HepG2 (cell line): ENCODE results near the gene SNAPC3. TPM values are rescaled to one million over a fixed set of nuclear protein-coding genes. Genes with fewer than 3 reads are reported as not detected.

Experiments
- ATAC-seq: fragments of 200-7000 bp; cut with Tn5 transposase; 3 replicates; pipeline ENCODE4 v1.9.1; 2020; ENCODE audit warnings: mild to moderate bottlenecking, moderate library complexity
- BruUV-seq: library from RNA; stranded (reverse); fragments of 400-500 nt; replicated peaks from 2 replicates; lab custom pipeline; 2021; lab: Mats Ljungman, UMichigan
- CTCF ChIA-PET: fragments of 300-600 bp; formaldehyde crosslinking; extraction: SDS; loops from one replicate; lab custom pipeline; 2021; ENCODE audit warnings: low total read pairs, inconsistent platforms, low intra/inter-chr PET ratio; lab: Yijun Ruan, JAX
- POLR2A ChIA-PET: fragments of 350-600 bp; sonication (Branson Sonifier 250); formaldehyde crosslinking; loops from one replicate; lab custom pipeline; 2020; ENCODE audit warnings: antibody characterized with exemption, inconsistent platforms; lab: Yijun Ruan, JAX
- DNase-seq: peaks from one replicate; pipeline ENCODE4 v3.0.0-alpha.2; 2015; ENCODE audit warnings: low spot score
- FAIRE-seq: peaks from 3 replicates; lab custom pipeline; 2011; peaks lifted over from hg19 to GRCh38; lab: Jason Lieb, UNC
- H2AFZ ChIP-seq: one replicate; pipeline ENCODE4 v1.6.1; 2011; ENCODE audit warnings: low read length, inconsistent platforms
- H3K27ac ChIP-seq: fragments of 300-600 bp; 3 replicates; pipeline ENCODE4 v1.8.0; 2011; ENCODE audit warnings: mixed run types, mild to moderate bottlenecking, mixed read lengths, low read length, inconsistent platforms; ENCODE audit not compliant: insufficient read depth; ENCODE audit errors: extremely low read length
- H3K27me3 ChIP-seq, 2 experiments: fragments of 200-600 bp in 1 of 2; 2 replicates in 1 of 2; 3 replicates in 1 of 2; pipeline versions ENCODE4 v1.6.0 to v1.8.0; 2011; ENCODE audit warnings: low read length in 2 of 2, mild to moderate bottlenecking in 2 of 2, moderate library complexity in 2 of 2, inconsistent platforms in 1 of 2; ENCODE audit not compliant: insufficient read depth in 2 of 2, control insufficient read depth in 1 of 2
- H3K36me3 ChIP-seq, 2 experiments: fragments of 200-600 bp in 1 of 2; replicated peaks in 1 of 2; 2 replicates in 1 of 2; 3 replicates in 1 of 2; pipeline versions ENCODE4 v1.5.1 to v1.8.0; 2011; ENCODE audit warnings: low read length in 2 of 2, inconsistent platforms in 1 of 2; ENCODE audit not compliant: insufficient read depth in 2 of 2, control insufficient read depth in 1 of 2
- H3K4me1 ChIP-seq: 2 replicates; pipeline ENCODE4 v1.5.1; 2012; ENCODE audit warnings: low read length, inconsistent platforms; ENCODE audit not compliant: insufficient read depth
- H3K4me2 ChIP-seq: 2 replicates; pipeline ENCODE4 v1.6.0; 2011; ENCODE audit warnings: low read depth, low read length, inconsistent platforms
- H3K4me3 ChIP-seq, 3 experiments: fragments of 200-600 bp in 1 of 3; sonication (generic), shearing (Covaris generic) in 1 of 3; replicated peaks in 1 of 3; 2 replicates each; pipeline ENCODE4 v1.5.1; 2011 to 2016; ENCODE audit warnings: low read length in 3 of 3, inconsistent platforms in 2 of 3, low read depth in 2 of 3, mild to moderate bottlenecking in 2 of 3, control low read depth in 1 of 3, mixed read lengths in 1 of 3; ENCODE audit not compliant: insufficient read depth in 1 of 3
- H3K79me2 ChIP-seq: one replicate; pipeline ENCODE4 v1.6.1; 2011; ENCODE audit warnings: low read length, inconsistent platforms; ENCODE audit not compliant: insufficient read depth
- H3K9ac ChIP-seq: 2 replicates; pipeline ENCODE4 v1.6.0; 2011; ENCODE audit warnings: mild to moderate bottlenecking, low read depth, low read length, inconsistent platforms; ENCODE audit not compliant: insufficient read depth
- H3K9me3 ChIP-seq: 2 replicates; pipeline ENCODE4 v1.5.1; 2012; ENCODE audit warnings: mild to moderate bottlenecking, low read length
- H4K20me1 ChIP-seq: 2 replicates; pipeline ENCODE4 v1.6.0; 2011; ENCODE audit warnings: inconsistent platforms, mild to moderate bottlenecking, low read length, moderate library complexity; ENCODE audit not compliant: insufficient read depth
- ATF7 ChIP-seq, 2 experiments: fragments of 450-650 bp in 1 of 2; sonication (generic) in 1 of 2; formaldehyde crosslinking in 1 of 2; IDR thresholded peaks; 2 replicates each; pipeline versions ENCODE4 v1.4.0 to v1.6.1; 2016 to 2020; ENCODE audit warnings: antibody characterized with exemption in 1 of 2, mild to moderate bottlenecking in 1 of 2, missing genetic modification reagents in 1 of 2
- HDAC2 ChIP-seq: sonication (generic); formaldehyde crosslinking; IDR thresholded peaks from 2 replicates; pipeline ENCODE4 v1.4.0; 2020; ENCODE audit warnings: missing genetic modification reagents
- PHF21A ChIP-seq: sonication (generic); formaldehyde crosslinking; IDR thresholded peaks from 2 replicates; pipeline ENCODE4 v1.5.0; 2020; ENCODE audit warnings: mild to moderate bottlenecking, missing genetic modification reagents
- POLR2G ChIP-seq: fragments of 200-400 bp; formaldehyde crosslinking; IDR thresholded peaks from 2 replicates; pipeline ENCODE4 v1.6.1; 2018; ENCODE audit warnings: mild to moderate bottlenecking, low read depth, low read length, moderate library complexity
- RAD21 ChIP-seq: fragments of 450-650 bp; formaldehyde crosslinking; IDR thresholded peaks from 2 replicates; pipeline ENCODE4 v1.5.0; 2020; ENCODE audit warnings: mild to moderate bottlenecking
- SALL2 ChIP-seq: sonication (generic); formaldehyde crosslinking; IDR thresholded peaks from 2 replicates; pipeline ENCODE4 v1.8.1; 2023; ENCODE audit warnings: mild to moderate bottlenecking, missing genetic modification reagents, inconsistent platforms
- SMC3 ChIP-seq: IDR thresholded peaks from 2 replicates; pipeline ENCODE4 v1.6.1; 2011; ENCODE audit warnings: low read length, improper control_type of control experiment
- STAG1 ChIP-seq: sonication (generic); formaldehyde crosslinking; IDR thresholded peaks from 2 replicates; pipeline ENCODE4 v1.4.0; 2020; ENCODE audit warnings: missing genetic modification reagents
- ZBTB42 ChIP-seq: sonication (generic); formaldehyde crosslinking; IDR thresholded peaks from 2 replicates; pipeline ENCODE4 v1.5.0; 2020; ENCODE audit warnings: mild to moderate bottlenecking, missing genetic modification reagents
- WGBS: methylation state at CpG from one replicate; pipeline ENCODE4 v1.1.6; 2017; ENCODE audit warnings: low lambda C conversion rate; 5-methylcytosine and 5-hydroxymethylcytosine counted together
- in situ Hi-C: cut with HindIII; loops from 2 replicates; pipeline ENCODE4 v1.10.0; 2017; ENCODE audit warnings: low pct_unique_long_range_greater_than_20kb; ENCODE audit not compliant: extremely low pct_ligation_motif_present
- intact Hi-C: fragments of 100-400 bp; cut with micrococcal nuclease; formaldehyde crosslinking; loops from one replicate; pipeline ENCODE4 v1.10.0; 2022; ENCODE audit not compliant: unreplicated experiment
- polyA plus RNA-seq, 8 experiments: library from polyadenylated mRNA; depleted of rRNA in 3 of 8; stranded (reverse) in 7 of 8; unstranded in 1 of 8; fragments of >200 nt; fragmentation: Illumina TruSeq in 4 of 8; extraction: Trizol in 4 of 8; gene quantifications; 2 replicates each; pipeline versions ENCODE4 v1.2.1 to v1.2.3, GENCODE V29; 2011 to 2016; ENCODE audit warnings: low read depth in 4 of 8, missing spikeins in 1 of 8, mixed read lengths in 1 of 8; ENCODE audit not compliant: insufficient read depth in 1 of 8
- total RNA-seq, 5 experiments: library from RNA; depleted of rRNA; stranded (reverse); fragments of >200 nt; fragmentation: Illumina TruSeq; extraction: Trizol; gene quantifications; 2 replicates each; pipeline ENCODE4 v1.2.3, GENCODE V29; 2016; ENCODE audit warnings: low read depth in 1 of 5
- TF ChIP-seq, protein P1 (sequence below): sonication (generic); formaldehyde crosslinking; IDR thresholded peaks from 2 replicates; pipeline ENCODE4 v1.5.0; 2020; ENCODE audit warnings: mild to moderate bottlenecking, missing genetic modification reagents, moderate library complexity

The SNAPC3 gene
- total and polyA plus RNA-seq, 2 of the 13 experiments (the other 11 are each of a cell fraction or from before 2014, with no cell fraction given) = 25.6 to 26.0 TPM

DNA sequence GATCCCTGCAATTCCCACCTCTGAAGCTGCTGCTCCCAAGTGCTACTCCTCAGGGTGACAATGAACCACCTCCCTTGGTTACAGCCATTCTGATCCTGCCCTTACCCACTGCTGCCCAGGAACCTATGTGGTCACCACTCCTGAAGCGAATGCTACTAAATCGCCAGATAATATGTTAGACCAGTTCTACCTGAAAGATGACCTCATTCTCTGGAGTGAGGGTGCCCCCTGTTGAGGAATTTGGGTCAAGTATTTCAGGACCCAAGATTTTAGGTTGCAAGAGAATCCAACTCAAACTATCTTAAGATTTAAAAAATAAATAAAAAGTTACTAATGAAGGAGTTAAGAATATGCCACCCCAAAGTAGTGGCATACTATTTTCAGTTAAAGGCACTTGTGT, 5.8 kb upstream of the SNAPC3 start:
- no TSS peak for BruUV-seq
- Histone ChIP-seq H3K9me3 (no peaks in the 10 kb centered on the region), H3K9ac (no peak overlapping the region), H3K4me3 (no peak overlapping the region), H3K27ac (no peak overlapping the region), H3K36me3 (no peaks in the 10 kb centered on the region), H3K27me3 (no peaks in the 10 kb centered on the region), H2AFZ (no peak overlapping the region), H3K4me2 (peak overlapping the region; percentile 59), H3K79me2 (no peaks in the 10 kb centered on the region), H3K4me1 (peaks cover 22% of the 10 kb centered on the region), H4K20me1 (no peaks in the 10 kb centered on the region)
- ATAC-seq (peak; percentile 80), DNase-seq (peak; percentile 56), FAIRE-seq (peak; percentile 53)
- in situ Hi-C loops = loop anchor here (25.0 kb wide), 1 partner anchor 130 kb away; no protein-coding TSS in a partner anchor
- POLR2A ChIA-PET = no interaction called here
- peak; percentile 88 for TF ChIP-seq STAG1
- TF ChIP-seq, protein P1, sequence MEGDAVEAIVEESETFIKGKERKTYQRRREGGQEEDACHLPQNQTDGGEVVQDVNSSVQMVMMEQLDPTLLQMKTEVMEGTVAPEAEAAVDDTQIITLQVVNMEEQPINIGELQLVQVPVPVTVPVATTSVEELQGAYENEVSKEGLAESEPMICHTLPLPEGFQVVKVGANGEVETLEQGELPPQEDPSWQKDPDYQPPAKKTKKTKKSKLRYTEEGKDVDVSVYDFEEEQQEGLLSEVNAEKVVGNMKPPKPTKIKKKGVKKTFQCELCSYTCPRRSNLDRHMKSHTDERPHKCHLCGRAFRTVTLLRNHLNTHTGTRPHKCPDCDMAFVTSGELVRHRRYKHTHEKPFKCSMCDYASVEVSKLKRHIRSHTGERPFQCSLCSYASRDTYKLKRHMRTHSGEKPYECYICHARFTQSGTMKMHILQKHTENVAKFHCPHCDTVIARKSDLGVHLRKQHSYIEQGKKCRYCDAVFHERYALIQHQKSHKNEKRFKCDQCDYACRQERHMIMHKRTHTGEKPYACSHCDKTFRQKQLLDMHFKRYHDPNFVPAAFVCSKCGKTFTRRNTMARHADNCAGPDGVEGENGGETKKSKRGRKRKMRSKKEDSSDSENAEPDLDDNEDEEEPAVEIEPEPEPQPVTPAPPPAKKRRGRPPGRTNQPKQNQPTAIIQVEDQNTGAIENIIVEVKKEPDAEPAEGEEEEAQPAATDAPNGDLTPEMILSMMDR (CRISPR knock-in tag) = peak; percentile 78
- peak; percentile 26; the same call in 1 of the 2 replicates for TF ChIP-seq HDAC2 (CRISPR knock-in tag)
- 0 out of 2 replicates have a peak, but pooled peaks have one; percentile 19 for TF ChIP-seq PHF21A (CRISPR knock-in tag)
- no peak for TF ChIP-seq ZBTB42
- peak; percentile 79 for TF ChIP-seq ATF7 (IDR thresholded peaks at IDR 0.05)
- no peak for TF ChIP-seq ATF7 (CRISPR knock-in tag; IDR thresholded peaks at IDR 0.05)
- peak; percentile 48; the same call in 1 of the 2 replicates for TF ChIP-seq RAD21 (CRISPR knock-in tag)
- peak; percentile 69 for TF ChIP-seq SMC3
- TF ChIP-seq POLR2G = no peak
- TF ChIP-seq SALL2 (CRISPR knock-in tag) = no peak
- CTCF ChIA-PET = interaction anchor here (2.5 kb wide), 1 partner anchor 206 kb away, joined by 17 read pairs; no protein-coding TSS in a partner anchor
- 19% methylated on average over 2 of the region's 2 CpGs for WGBS
- intact Hi-C loops = loop anchor here (1.0 to 2.0 kb wide), 2 partner anchors 140 to 206 kb away; no protein-coding TSS in a partner anchor
